ENCODE results near the gene ERRFI1. TPM values are rescaled to one million over a fixed set of nuclear protein-coding genes. Genes with fewer than 3 reads are reported as not detected.

Gene ERRFI1
- total and polyA plus RNA-seq, 2 of the 8 experiments (the other 6 are each of a cell fraction or from before 2014, with no cell fraction given): 23.4 to 46.1 TPM

- Histone ChIP-seq H4K20me1 (replicated peaks in 1 of 2; ENCODE audit: control insufficient read depth in 1 of 2, insufficient read depth in 2 of 2, low read length in 2 of 2) (no peaks in the 10 kb centered on the region), H3K4me1 (replicated peaks in 1 of 4; ENCODE audit: control insufficient read depth in 3 of 4, insufficient read depth in 4 of 4, low read length in 3 of 4) (no peaks in the 10 kb centered on the region), H3K36me3 (ENCODE audit: control insufficient read depth in 2 of 4, insufficient read depth in 4 of 4, low read length in 3 of 4) (no peaks in the 10 kb centered on the region), H4K5ac (ENCODE audit: insufficient read length, low read depth, low read length) (no peak overlapping the region), H2BK12ac (ENCODE audit: low read depth, low read length) (no peak overlapping the region), H3K79me1 (ENCODE audit: low read depth, low read length) (no peaks in the 10 kb centered on the region), H3K4ac (replicated peaks; ENCODE audit: insufficient read length, low read depth, low read length) (no peak overlapping the region), H3K18ac (ENCODE audit: extremely low read depth, low read length) (no peak overlapping the region), H3K4me2 (ENCODE audit: insufficient read depth in 1 of 2, low read depth in 2 of 2, low read length in 2 of 2) (no peak overlapping the region), H2BK120ac (replicated peaks; ENCODE audit: low read depth, low read length) (no peak overlapping the region), H3K56ac (replicated peaks; ENCODE audit: insufficient read length, low read depth, low read length) (no peak overlapping the region), H4K8ac (ENCODE audit: extremely low read depth, insufficient read depth, low read length) (no peak overlapping the region), H2BK20ac (ENCODE audit: low read length) (no peak overlapping the region), H4K91ac (replicated peaks; ENCODE audit: insufficient read length, low read length) (no peak overlapping the region), H3K27me3 (replicated peaks in 1 of 4; ENCODE audit: control insufficient read depth in 3 of 4, extremely low read depth in 1 of 4, insufficient read depth in 3 of 4, low read length in 3 of 4) (no peaks in the 10 kb centered on the region), H3K23ac (ENCODE audit: insufficient read length) (no peak overlapping the region), H3K79me2 (ENCODE audit: control insufficient read depth in 1 of 2, insufficient read depth in 2 of 2, low read length in 2 of 2) (no peaks in the 10 kb centered on the region), H2BK15ac (ENCODE audit: low read length) (no peak overlapping the region), H2AK5ac (ENCODE audit: low read depth, low read length) (no peak overlapping the region), H3K14ac (ENCODE audit: insufficient read length) (no peak overlapping the region), H3K23me2 (ENCODE audit: low read depth, low read length) (no peaks in the 10 kb centered on the region), H2AFZ (ENCODE audit: low read length) (no peak overlapping the region), H2BK5ac (ENCODE audit: low read depth, low read length) (no peak overlapping the region), H3K27ac (ENCODE audit: low read depth, low read length) (no peak overlapping the region), H3K9me3 (ENCODE audit: insufficient read depth in 2 of 2, low read depth in 1 of 2, low read length in 1 of 2) (peaks cover 3 to 4% of the 10 kb centered on the region in 2 experiments; a peak in 1 of 4 replicates), H3K4me3 (ENCODE audit: extremely low read depth in 1 of 4, insufficient read depth in 2 of 4, low read depth in 3 of 4, low read length in 4 of 4) (no peak overlapping the region), H3K9ac (replicated peaks in 1 of 4; ENCODE audit: extremely low read depth in 1 of 4, low read depth in 3 of 4, low read length in 3 of 4) (no peak overlapping the region)
- no peak for TF ChIP-seq MAX (IDR thresholded peaks at IDR 0.05)
- TF ChIP-seq E2F6 (IDR thresholded peaks at IDR 0.05): no peak
- TF ChIP-seq ZNF274 (IDR thresholded peaks at IDR 0.05; ENCODE audit: borderline replicate concordance, extremely low read depth, low read length): no peak
- TF ChIP-seq POU5F1 (IDR thresholded peaks at IDR 0.05; ENCODE audit: low read depth, low read length): no peak
- no peak for TF ChIP-seq NANOG (IDR thresholded peaks at IDR 0.05; ENCODE audit: insufficient read depth, low read depth, low read length, poor library complexity, severe bottlenecking)
- no peak for TF ChIP-seq CHD2 (IDR thresholded peaks at IDR 0.05; ENCODE audit: low read length)
- TF ChIP-seq CBX5 (IDR thresholded peaks at IDR 0.05; ENCODE audit: low read depth, low read length): no peak
- CTCF ChIA-PET (ENCODE audit: partially characterized antibody): no interaction called here
- no peak for FAIRE-seq
- POLR2A ChIA-PET (ENCODE audit: partially characterized antibody): no interaction called here
- no peak for DNase-seq (ENCODE audit: low read depth in 1 of 2, low spot score in 2 of 2)
- 92% methylated on average over 3 of the region's 3 CpGs; no CpG with 5 or more reads in 1 of the 2 experiments for WGBS, 2 experiments (ENCODE audit: extremely low coverage in 1 of 2, insufficient coverage in 1 of 2, insufficient read length in 1 of 2, insufficient replicate concordance in 2 of 2, low coverage in 1 of 2, low lambda C conversion rate in 2 of 2, missing lambda C conversion rate in 1 of 2)
Observed at GRCh38 chr1:8047112-8047511, 21.0 kb upstream of the ERRFI1 start.

All from H1 (cell line).